Keratinocyte (primary cell): ENCODE measurements around the gene MRGPRF.

ENCODE experiments used
- CTCF ChIP-seq, 3 experiments: IDR thresholded peaks in 1 of 3; conservative IDR thresholded peaks in 1 of 3; optimal IDR thresholded peaks in 1 of 3; 2 replicates in 2 of 3; 3 replicates in 1 of 3; pipeline versions ENCODE3 to v1.5.1; 2011; ENCODE audit warnings: low read length in 3 of 3, mild to moderate bottlenecking in 3 of 3, moderate library complexity in 2 of 3, control low read depth in 1 of 3, inconsistent platforms in 1 of 3; ENCODE audit not compliant: insufficient read depth in 2 of 3; ENCODE audit errors: extremely low read depth in 1 of 3
- EZH2 ChIP-seq: IDR thresholded peaks from one replicate; pipeline ENCODE4 v1.6.1; 2012; ENCODE audit warnings: inconsistent platforms, mild to moderate bottlenecking, low read length, moderate library complexity

- TF ChIP-seq CTCF (optimal IDR thresholded peaks at IDR 0.05 in 1 of 3, IDR thresholded peaks at IDR 0.05 in 1 of 3, conservative IDR thresholded peaks at IDR 0.05 in 1 of 3; ENCODE audit: extremely low read depth in 1 of 3, insufficient read depth in 2 of 3, low read length in 3 of 3): no peak
- TF ChIP-seq EZH2: no peak
Observed at GRCh38 chr11:68982134-68982533, 30.9 kb downstream of the MRGPRF start.
